MV-4-11 (cell line): Measurements from ENCODE around the gene CORO7.
A peak's percentile ranks its signal among the peaks of the same experiment; 100 is the strongest.
"Not testable (repeated sequence)": the region's sequence is repeated elsewhere in the genome, so short reads cannot be mapped to it uniquely, and the experiment has no call there.

Experiments
- DNase-seq: peaks from one replicate; lab custom pipeline; 2025; lab: John Stamatoyannopoulos, UW

CORO7 gene

DNA sequence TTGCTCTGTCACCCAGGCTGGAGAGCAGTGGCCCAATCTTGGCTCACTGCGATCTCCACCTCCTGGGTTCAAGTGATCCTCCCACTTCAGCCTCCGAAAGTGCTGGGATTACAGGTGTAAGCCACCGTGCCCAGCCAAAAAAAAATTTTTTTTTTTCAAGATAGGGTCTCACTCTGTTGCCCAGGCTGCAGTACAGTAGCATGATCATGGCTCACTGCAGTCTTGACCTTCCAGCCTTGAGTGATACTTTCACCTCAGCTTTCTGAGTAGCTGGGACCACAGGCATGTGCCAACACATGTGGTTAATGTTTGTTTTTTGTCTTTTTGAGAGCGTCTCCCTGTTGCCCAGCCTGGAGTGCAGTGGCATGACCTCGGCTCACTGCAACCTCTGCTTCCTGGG, 63.6 kb downstream of the CORO7 start:
- peak; percentile 34 for DNase-seq

DNA sequence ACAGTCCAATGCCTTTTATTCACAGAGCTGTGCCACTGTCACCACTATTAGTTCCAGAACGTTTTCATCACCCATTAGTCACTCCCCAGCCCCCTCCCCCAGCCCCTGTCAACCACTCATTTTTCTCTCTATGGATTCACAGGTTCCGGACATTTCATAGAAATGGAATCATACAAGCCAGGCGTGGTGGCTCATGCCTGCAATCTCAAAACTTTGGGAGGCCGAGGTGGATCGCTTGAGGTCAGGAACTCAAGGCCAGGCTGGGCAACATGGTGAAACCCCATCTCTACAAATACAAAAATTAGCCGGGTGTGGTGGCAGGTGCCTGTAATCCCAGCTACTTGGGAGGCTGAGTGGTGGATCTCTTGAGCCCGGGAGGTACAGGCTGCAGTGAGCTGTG, 64.5 kb downstream of the CORO7 start:
- no peak for DNase-seq

DNA sequence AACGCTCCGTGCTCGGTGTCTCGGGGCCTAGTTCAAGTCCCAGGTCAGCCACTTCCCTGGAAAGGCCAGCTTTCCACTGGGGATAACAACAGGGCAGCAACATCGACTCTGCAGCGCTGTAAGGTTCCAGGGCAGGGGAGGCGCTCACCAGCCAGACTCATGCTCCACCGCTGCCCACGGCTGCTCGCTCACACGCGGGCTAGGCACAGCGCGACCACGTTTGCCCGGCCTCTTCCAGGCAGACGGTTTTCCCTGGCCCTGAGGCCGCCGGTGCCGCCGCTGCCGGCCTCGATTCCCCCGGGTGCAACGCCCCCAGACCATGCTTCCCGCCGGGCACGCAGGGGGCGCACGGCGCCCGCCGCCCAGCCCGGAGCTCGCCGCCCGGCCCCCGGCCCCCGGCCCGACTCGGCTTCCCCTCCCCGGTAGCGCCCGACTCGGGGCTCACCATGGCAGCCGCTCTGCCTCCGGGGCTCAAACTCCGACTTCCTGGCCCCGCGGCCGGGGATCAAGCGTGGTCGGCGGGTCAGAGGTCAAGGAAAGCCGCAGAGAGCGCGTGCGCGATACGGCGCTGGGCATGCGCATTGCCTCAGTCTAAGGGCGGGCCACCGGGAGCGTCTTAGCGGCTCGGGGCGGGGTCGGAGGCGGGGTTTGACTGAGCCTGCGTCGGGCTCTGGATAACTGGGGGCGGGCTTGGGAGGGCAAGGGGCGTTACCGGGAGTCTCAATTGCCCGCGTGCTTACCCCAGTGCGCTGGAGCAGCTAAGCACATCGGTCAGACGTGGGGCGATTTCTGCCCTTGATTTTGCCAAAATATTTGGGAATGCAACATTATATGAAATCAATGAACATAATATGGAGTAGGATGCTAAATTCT, 65.4 kb downstream of the CORO7 start, which contains the start of gene PAM16:
Gene PAM16, minus strand, starts transcription at position 535 of the 873 bp plus-strand sequence. Its CDS starts 87 bp downstream, at position 448.
- peak; percentile 92 for DNase-seq

DNA sequence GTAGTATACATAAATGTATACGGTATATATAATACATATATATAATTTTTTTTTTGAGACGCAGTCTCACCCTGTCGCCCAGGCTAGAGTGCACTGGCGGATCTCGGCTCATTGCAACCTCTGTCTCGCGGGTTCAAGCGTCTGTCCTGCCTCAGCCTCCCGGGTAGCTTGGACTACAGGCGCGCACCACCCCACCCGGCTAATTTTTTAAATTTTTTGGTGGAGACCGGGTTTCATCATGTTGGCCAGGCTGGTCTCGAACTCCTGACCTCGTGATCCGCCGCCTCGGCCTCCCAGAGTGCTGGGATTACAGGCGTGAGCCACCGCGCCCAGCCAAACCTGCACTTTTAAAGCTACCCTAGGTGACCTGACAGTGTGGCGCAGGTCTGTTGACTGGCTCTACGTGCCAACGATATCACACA, 66.0 kb downstream of the CORO7 start:
- DNase-seq: no peak

DNA sequence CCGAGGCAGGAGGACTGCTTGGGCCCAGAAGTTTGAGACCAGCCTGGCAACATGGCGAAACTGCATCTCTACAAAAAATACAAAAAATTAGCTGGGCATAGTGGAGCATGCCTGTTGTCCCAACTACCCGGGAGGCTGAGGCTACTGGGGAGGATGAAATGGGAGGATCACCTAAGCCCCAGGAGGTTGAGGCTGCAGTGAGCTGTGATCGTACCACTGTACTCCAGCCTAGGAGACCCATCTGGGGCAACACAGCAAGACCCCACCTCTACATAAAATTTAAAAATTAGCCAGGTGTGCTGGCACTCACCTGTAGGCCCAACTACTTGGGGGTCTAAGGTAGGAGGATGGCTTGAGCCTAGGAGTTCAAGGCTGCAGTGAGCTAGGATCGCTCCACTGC, 67.1 kb downstream of the CORO7 start:
- DNase-seq: no peak

DNA sequence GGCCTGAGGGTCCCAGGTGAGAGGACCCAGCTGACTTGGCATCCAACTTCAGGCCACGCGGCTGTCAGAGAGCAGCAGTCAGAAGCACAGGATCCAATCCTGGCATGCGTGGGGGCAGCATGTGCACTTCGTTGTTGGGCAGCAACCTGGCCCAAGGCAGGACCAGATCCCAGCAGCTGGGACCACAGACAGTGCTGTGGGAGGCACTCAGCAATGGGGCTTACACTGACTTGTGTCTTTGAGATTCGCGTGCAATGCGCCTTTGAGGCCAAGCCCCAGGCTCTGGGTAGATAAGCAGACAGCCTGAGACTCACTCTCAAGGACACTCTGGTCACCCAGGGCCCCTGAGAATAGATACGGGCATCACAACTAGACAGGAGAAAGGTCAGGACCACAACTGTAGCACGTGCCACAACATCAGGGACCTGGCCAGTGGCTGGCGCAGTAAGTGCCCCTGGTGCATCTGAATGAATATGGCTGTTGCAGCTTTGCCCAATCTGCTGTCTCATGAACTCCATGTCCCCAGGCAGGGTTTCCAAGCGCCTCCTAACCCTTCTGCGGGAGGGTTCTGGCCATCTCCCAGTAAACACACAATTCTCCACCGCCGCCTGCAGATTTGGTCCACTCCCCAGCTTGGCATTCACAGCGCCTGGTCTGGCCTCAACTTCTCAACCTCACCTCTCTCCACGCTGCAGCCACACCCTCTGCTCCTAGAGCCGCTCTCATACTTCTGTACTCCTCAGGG, 68.5 kb downstream of the CORO7 start:
- peak; percentile 39 for DNase-seq

DNA sequence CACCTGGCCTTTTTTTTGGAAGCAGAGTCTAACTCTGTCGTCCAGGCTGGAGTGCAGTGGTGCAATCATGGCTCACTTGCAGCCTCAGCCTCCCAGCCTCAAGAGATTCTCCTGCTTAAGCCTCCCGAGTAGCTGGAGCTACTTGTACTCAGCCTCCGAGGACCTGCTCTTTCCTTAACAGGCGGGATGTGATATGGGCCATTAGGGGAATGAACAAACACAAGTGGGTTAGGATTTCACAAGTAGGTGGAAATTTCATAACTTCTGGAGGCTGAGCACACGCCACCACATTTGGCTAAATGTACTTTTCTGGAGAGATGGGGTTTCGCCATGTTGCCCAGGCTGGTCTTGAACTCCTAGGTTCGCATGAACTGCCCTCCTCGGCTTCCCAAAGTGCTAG, 69.4 kb downstream of the CORO7 start:
- peak; percentile 88 for DNase-seq

DNA sequence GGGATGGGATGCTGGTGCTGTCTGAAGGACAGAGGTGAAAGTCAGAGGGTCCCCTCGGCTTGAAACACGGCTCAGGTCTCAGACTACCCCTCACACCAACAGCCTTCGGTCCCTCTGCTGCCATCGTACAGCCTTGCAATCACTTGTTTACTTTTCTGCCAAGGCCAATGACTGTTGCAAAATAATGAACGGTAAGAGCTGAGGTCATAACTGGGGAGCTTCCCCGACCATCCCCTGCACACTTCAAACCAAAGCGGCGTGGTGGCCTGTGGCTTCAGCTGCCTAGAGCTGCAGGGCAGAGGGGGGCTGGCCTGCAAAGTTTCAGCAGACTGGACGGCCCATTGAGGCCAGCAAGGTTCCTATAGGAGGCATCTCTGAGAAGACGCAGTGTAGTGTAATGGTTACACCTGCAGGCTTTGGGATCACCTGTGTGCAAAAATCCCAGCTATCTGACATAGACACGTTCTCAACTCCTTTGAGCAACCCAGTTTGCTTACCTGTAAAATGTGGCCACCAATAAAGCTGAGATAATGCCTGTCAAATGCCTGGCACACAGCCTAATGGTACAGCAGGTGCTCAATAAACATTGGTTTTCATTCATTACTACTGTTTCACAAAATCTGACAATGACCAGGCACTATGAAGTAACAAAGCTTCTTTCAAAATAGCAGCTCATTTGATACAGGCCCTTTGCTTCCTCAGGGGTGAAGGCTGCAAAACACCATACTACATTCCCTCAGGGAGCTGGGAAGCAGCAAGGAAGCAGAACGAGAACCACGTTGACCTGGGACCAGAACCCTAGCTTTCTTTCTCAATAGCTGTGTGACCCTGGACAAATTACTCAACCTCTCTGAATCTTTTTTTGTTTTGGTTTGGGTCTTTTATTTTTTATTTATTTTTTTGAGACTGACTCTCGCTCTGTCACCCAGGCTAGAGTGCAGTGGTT, 70.3 kb downstream of the CORO7 start:
- DNase-seq: peak; percentile 44

DNA sequence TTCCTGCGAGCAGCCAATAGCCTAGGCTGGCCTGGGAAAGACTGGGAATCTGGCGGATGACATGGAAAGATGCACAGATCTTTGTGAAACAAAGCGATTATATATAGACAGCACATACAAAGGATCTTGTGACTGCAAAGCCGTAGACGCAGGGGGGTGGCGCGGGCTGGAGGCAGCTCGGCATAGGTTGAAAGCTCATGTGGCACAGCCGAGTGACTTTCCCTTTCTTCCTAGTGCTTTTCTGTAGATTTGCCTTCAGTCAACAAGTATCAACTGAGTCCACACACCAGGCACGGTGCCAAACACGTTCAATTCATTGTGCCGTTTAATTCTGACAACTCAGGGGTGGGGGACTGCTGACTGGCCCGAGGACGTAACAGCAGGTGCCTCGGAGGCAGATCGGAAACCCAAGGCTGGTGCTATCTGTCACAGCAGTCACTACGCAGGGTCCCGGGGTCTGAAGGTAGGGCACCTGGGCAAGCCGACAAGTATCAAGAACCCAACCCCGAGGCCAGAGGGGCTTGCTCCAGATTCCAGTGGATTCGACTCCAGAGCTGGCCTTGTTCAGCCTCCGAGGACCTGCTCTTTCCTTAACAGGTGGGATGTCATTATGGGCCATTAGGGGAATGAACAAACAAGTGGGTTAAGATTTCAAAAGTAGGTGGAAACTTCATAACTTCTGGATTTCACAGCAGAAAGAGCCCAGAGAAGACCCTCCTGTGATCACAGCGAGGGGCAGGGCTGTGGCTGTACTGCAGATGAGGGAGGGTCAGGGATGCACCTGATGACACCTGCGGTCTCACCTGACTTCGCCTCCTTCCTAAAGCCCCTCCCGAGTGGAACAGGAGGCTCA, 71.2 kb downstream of the CORO7 start:
- DNase-seq: no peak

DNA sequence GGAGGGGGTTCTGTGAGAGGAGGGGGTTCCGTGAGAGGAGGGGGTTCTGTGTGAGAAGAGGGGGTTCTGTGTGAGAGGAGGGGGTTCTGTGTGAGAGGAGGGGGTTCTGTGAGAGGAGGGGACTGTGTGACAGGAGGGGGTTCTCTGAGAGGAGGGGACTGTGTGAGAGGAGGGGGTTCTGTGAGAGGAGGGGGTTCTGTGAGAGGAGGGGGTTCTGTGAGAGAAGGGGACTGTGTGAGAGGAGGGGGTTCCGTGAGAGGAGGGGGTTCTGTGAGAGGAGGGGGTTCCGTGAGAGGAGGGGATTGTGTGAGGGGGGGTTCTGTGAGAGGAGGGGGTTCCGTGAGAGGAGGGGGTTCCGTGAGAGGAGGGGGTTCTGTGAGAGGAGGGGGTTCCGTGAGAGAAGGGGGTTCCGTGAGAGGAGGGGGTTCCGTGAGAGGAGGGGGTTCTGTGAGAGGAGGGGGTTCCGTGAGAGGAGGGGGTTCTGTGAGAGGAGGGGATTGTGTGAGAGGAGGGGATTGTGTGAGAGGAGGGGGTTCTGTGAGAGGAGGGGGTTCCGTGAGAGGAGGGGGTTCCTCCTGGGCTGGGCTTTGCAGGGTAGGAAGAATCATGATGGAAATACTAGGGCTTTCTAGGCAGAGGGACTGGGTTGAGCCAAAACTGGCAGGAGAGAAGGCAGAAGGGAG, 72.0 kb downstream of the CORO7 start:
- DNase-seq: not testable (repeated sequence)

DNA sequence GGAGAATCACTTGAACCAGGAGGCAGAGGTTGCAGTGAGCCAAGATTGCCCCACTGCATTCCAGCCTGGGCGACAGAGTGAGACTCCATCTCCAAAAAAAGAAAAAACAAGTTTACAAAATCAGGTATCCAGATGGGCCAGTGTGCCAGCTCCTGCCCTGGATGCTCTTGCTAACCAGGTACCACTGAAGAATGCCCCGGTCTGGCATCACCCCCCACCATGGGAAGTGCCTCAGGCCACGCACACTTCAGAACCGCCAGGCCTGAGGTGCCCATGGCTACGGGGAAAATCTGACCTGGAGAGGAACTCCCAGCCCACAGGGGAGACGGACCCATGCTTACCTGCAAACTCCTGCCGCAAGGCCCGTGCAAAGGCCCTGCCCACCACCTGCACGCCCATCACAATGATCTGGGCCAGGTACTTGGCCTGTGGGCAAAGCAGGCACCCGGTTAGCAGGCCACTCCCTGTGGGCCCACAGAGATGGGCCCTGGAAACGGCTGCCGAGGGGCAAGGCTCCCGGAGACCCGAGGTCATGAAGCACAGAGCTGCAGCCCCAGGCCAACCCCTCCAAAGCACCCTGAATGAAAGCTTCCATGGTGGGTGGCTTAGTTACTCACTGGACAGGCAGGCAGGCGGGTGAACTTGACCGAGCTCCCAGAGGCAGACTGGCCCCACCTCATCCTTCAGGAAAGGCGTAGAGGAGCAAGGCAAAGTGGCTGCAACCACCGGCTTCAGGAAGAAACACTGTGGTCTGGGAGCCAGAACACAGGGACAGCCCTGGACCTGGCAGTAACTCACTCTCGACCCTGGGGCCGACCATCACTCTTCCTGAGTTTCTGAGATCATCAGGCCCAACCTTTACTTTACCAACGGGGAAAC, 73.3 kb downstream of the CORO7 start:
- DNase-seq: no peak

DNA sequence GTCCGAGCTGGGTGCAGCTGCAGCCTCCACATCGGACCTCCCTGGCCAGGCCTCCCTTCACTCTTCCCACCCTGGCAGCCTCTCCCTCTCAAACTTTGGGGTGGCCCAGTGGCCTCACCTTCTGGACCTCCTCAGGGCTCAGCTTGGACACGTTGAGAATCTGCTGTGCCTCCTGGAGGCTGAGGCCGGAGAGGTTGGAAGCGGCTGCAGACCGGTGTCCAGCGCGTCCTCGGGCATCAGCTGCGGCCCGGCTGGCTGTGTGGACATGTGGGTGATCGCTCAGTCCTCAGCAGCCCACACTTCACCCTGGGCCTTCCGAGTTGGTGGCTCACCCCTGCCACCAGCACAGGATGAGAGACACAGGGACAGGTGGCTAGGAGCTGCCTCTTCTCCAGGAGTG, 75.1 kb downstream of the CORO7 start:
- no peak for DNase-seq

DNA sequence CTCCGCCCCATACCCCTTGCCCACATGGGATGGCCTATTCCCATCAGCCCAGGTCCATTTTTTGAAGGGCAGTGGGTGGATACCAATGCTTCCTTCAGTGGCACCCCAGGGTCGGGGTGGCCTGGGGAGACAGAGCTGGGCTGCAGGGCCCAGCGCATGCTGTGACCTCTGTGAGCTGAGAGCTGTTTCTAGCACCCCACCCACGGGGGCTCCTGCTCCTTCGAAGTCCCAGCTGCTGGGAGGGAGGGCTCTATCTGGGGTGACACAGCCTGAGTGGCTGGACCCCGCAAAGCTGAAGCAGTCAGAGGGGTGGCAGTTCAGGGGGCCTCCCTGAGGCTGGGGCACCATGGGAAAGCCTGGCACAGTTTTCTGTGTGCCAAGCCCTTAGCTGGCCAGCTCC, 76.0 kb downstream of the CORO7 start:
- DNase-seq: no peak

DNA sequence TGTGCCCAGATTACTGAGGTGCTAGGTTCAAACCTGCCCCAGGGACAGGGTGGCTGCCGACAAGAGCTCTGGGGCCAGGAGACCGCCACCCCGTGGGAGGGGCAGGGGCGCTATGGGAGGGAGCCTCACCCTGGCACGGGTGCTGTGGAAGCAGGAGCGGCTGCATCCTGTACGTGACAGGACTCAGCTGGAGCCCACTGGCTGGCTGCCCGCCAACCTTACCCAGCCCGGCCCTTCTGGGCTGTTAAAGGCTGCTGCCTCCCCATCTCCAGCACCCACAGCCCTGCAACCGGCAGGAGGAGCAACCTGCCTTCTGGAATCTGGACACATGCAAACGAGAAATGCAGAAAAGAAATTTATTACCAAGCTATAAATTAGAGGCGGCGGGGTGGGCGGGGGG, 76.5 kb downstream of the CORO7 start:
- no peak for DNase-seq

DNA sequence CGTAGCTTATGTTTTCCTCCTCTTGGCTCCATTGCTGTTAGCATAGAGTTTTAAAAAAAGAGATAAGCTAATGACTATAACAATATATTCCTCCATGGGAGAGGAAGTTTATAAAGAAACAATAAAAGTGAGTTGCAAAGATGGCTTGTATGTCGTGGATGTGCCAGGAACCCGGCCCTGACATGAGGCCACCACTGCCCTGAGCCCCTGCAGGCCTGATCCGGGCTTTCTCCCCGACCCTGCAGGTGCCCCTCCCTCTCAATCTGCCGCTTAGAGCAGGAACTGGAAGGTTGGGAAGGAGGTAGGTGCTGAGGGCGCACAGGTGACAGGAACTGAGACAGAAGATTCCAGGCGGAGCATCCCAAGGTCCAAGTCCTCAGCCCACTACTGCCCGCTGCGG, 76.9 kb downstream of the CORO7 start:
- no peak for DNase-seq

DNA sequence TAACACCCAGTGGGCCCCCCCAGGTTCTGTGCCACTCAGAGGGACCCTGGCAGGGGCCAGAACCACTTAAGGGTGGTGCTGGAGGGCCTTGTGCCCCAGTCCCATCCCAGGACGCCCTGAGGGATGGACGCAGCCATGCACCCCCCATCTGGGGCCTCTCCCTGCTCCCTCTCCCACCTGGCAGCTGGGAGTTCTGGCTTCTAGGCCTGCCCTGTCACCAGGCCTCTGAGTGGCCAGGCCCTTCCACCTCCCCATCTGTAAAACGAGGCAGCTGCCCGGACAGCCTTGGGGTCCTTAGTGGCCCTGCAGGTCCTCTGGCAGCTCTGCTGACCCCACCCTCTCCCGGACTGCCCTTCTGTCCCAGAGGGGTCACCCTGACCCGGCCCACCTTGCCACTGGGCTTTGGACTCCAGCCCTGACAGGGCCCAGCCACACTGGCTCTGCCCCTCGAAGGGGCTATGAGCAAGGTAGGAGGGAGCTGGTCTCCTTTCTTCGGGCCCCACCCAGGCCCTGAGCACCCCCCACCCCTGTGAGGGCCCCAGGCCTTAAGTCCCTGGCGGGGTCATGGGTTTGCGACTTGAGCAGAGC, 77.6 kb downstream of the CORO7 start:
- DNase-seq: no peak

DNA sequence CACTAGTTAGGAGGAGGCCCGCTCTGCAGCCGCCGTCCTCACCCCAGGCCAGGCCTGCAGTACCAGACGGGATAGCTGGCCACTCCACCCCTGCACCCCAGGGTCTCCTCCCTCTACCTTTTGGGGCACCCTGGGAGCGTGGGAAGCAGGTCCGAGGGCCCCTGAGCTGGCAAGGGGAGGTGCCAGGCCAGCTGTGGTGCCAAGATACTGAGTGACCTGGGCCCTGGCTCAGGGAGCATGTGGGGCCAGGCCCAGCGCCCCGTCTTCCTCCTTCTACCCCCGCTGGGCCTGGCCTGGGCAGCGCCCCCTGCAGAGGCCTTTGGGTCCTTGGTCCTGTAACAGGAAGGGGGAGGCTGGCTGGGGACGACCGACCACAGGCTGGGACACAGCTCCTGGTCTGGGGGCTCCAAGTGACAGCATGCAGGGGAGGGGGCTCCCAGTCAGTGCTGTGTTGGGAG, 78.2 kb downstream of the CORO7 start:
- DNase-seq: no peak

DNA sequence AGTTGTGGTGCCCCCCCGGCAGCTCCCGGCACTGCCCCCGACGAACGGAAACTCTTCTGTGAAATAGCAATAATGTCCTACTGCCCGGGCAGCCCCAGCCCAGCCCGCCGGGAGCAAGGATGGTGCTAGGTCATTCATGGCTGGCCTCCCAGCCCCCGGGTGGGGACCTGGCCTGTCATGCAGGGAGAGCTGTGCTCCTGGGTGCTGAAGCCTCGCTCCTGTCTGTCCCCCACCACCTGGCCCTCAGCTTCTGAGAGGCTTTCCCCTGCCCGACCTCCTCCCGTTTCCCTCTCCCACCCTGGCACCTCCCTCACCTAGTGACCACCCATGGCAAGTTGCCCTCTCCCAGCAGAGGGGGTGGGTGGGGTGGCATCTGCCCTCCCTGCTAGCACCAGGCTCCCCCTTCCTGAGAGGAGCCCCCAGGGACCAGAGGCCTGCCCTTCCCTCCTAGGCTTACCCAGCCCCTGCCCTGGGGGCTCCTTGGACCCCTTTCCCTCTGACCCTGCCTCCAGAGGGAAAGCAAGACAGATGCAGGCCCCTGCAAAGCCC, 78.8 kb downstream of the CORO7 start:
- DNase-seq: no peak
